H1 (cell line): ENCODE data around the gene LRRC27. TPM values are rescaled to one million over a fixed set of nuclear protein-coding genes. Genes with fewer than 3 reads are reported as not detected.

Source experiments
- CTCF ChIA-PET: fragments of 300-600 bp; sonication (Branson Sonifier 250); formaldehyde crosslinking; loops from one replicate; lab custom pipeline; 2021; ENCODE audit not compliant: partially characterized antibody; lab: Charles Lee
- POLR2A ChIA-PET: fragments of 300-600 bp; sonication (Branson Sonifier 250); formaldehyde crosslinking; loops from one replicate; lab custom pipeline; 2021; ENCODE audit warnings: inconsistent platforms; ENCODE audit not compliant: partially characterized antibody; lab: Charles Lee
- DNase-seq, 2 experiments: peaks; one replicate each; pipeline versions ENCODE4 v3.0.0 to v3.0.0-alpha.2; 2010 to 2022; ENCODE audit warnings: low spot score in 2 of 2, low read depth in 1 of 2, mixed read lengths in 1 of 2
- FAIRE-seq: peaks from 2 replicates; lab custom pipeline; 2011; peaks lifted over from hg19 to GRCh38; lab: Jason Lieb, UNC
- H2AFZ ChIP-seq: 2 replicates; pipeline ENCODE4 v1.8.1; 2012; ENCODE audit warnings: low read length, inconsistent platforms
- H2AK5ac ChIP-seq: 2 replicates; pipeline ENCODE4 v1.6.1; 2013; ENCODE audit warnings: low read depth, low read length
- H2BK120ac ChIP-seq: replicated peaks from 2 replicates; pipeline ENCODE3; 2013; ENCODE audit warnings: low read depth, low read length, inconsistent platforms
- H2BK12ac ChIP-seq: 2 replicates; pipeline ENCODE4 v1.6.1; 2013; ENCODE audit warnings: low read depth, low read length
- H2BK15ac ChIP-seq: 2 replicates; pipeline ENCODE4 v1.6.1; 2013; ENCODE audit warnings: low read length
- H2BK20ac ChIP-seq: 2 replicates; pipeline ENCODE4 v1.6.1; 2013; ENCODE audit warnings: low read length
- H2BK5ac ChIP-seq: 2 replicates; pipeline ENCODE4 v1.6.1; 2013; ENCODE audit warnings: low read depth, low read length
- H3K14ac ChIP-seq: 2 replicates; pipeline ENCODE4 v1.6.1; 2013; ENCODE audit warnings: inconsistent platforms; ENCODE audit not compliant: insufficient read length
- H3K18ac ChIP-seq: 2 replicates; pipeline ENCODE4 v1.6.1; 2013; ENCODE audit warnings: low read length; ENCODE audit errors: extremely low read depth
- H3K23ac ChIP-seq: 2 replicates; pipeline ENCODE4 v1.6.1; 2013; ENCODE audit warnings: inconsistent platforms; ENCODE audit not compliant: insufficient read length
- H3K23me2 ChIP-seq: 2 replicates; pipeline ENCODE4 v1.6.1; 2013; ENCODE audit warnings: low read depth, low read length
- H3K27ac ChIP-seq: 2 replicates; pipeline ENCODE4 v1.6.1; 2011; ENCODE audit warnings: low read depth, low read length, inconsistent platforms
- H3K27me3 ChIP-seq, 4 experiments: replicated peaks in 1 of 4; 1 replicate in 1 of 4; 2 replicates in 3 of 4; pipeline versions ENCODE4 v1.6.1 to v1.8.1; 2011 to 2013; ENCODE audit warnings: low read length in 3 of 4, mild to moderate bottlenecking in 3 of 4, inconsistent platforms in 2 of 4, mixed read lengths in 2 of 4, moderate library complexity in 1 of 4; ENCODE audit not compliant: control insufficient read depth in 3 of 4, insufficient read depth in 3 of 4; ENCODE audit errors: extremely low read depth in 1 of 4
- H3K36me3 ChIP-seq, 4 experiments: 2 replicates each; pipeline versions ENCODE4 v1.6.1 to v1.8.1; 2011 to 2013; ENCODE audit warnings: mild to moderate bottlenecking in 4 of 4, low read length in 3 of 4, moderate library complexity in 2 of 4, control low read depth in 1 of 4, inconsistent platforms in 1 of 4; ENCODE audit not compliant: insufficient read depth in 4 of 4, control insufficient read depth in 2 of 4
- H3K4ac ChIP-seq: replicated peaks from 2 replicates; pipeline ENCODE3; 2013; ENCODE audit warnings: low read length, low read depth, mixed read lengths, inconsistent platforms; ENCODE audit not compliant: insufficient read length
- H3K4me1 ChIP-seq, 4 experiments: replicated peaks in 1 of 4; 1 replicate in 1 of 4; 2 replicates in 3 of 4; pipeline versions ENCODE4 v1.6.1 to v1.8.1; 2011 to 2013; ENCODE audit warnings: low read length in 3 of 4, inconsistent platforms in 2 of 4, mixed read lengths in 1 of 4; ENCODE audit not compliant: insufficient read depth in 4 of 4, control insufficient read depth in 3 of 4
- H3K4me2 ChIP-seq, 2 experiments: 2 replicates each; pipeline versions ENCODE4 v1.6.1 to v1.8.1; 2011 to 2013; ENCODE audit warnings: low read depth in 2 of 2, low read length in 2 of 2, control low read depth in 1 of 2, inconsistent platforms in 1 of 2, mild to moderate bottlenecking in 1 of 2; ENCODE audit not compliant: insufficient read depth in 1 of 2
- H3K4me3 ChIP-seq, 4 experiments: fragments of 200-600, 300-600 bp in 1 of 4; sonication (generic), shearing (Covaris generic), sonication (Bioruptor Twin) in 1 of 4; 2 replicates each; pipeline versions ENCODE4 v1.5.1 to v1.8.1; 2011 to 2016; ENCODE audit warnings: low read length in 4 of 4, low read depth in 3 of 4, control low read depth in 2 of 4, inconsistent platforms in 2 of 4, mild to moderate bottlenecking in 2 of 4, mixed read lengths in 1 of 4, moderate library complexity in 1 of 4; ENCODE audit not compliant: insufficient read depth in 2 of 4; ENCODE audit errors: extremely low read depth in 1 of 4
- H3K56ac ChIP-seq: replicated peaks from 2 replicates; pipeline ENCODE3; 2013; ENCODE audit warnings: low read depth, mild to moderate bottlenecking, mixed read lengths, low read length, inconsistent platforms; ENCODE audit not compliant: insufficient read length
- H3K79me1 ChIP-seq: 2 replicates; pipeline ENCODE4 v1.6.1; 2013; ENCODE audit warnings: low read depth, low read length, control low read depth
- H3K79me2 ChIP-seq, 2 experiments: 2 replicates each; pipeline versions ENCODE4 v1.6.1 to v1.8.1; 2012 to 2013; ENCODE audit warnings: low read length in 2 of 2, mild to moderate bottlenecking in 2 of 2, inconsistent platforms in 1 of 2; ENCODE audit not compliant: insufficient read depth in 2 of 2, control insufficient read depth in 1 of 2
- H3K9ac ChIP-seq, 4 experiments: replicated peaks in 1 of 4; 1 replicate in 1 of 4; 2 replicates in 3 of 4; pipeline versions ENCODE4 v1.6.1 to v1.8.1; 2011 to 2013; ENCODE audit warnings: low read depth in 3 of 4, low read length in 3 of 4, control low read depth in 2 of 4, mild to moderate bottlenecking in 2 of 4, moderate library complexity in 2 of 4, inconsistent platforms in 1 of 4; ENCODE audit errors: extremely low read depth in 1 of 4
- H3K9me3 ChIP-seq, 2 experiments: 2 replicates each; pipeline versions ENCODE4 v1.6.1 to v1.8.1; 2012 to 2013; ENCODE audit warnings: mild to moderate bottlenecking in 2 of 2, moderate library complexity in 2 of 2, control low read depth in 1 of 2, inconsistent platforms in 1 of 2, low read depth in 1 of 2, low read length in 1 of 2, mixed read lengths in 1 of 2; ENCODE audit not compliant: insufficient read depth in 2 of 2
- H4K20me1 ChIP-seq, 2 experiments: replicated peaks in 1 of 2; 2 replicates each; pipeline versions ENCODE3 to v1.8.1; 2011 to 2013; ENCODE audit warnings: inconsistent platforms in 2 of 2, low read length in 2 of 2, mild to moderate bottlenecking in 1 of 2; ENCODE audit not compliant: insufficient read depth in 2 of 2, control insufficient read depth in 1 of 2
- H4K5ac ChIP-seq: 2 replicates; pipeline ENCODE4 v1.6.1; 2013; ENCODE audit warnings: low read length, low read depth, mixed read lengths, inconsistent platforms; ENCODE audit not compliant: insufficient read length
- H4K8ac ChIP-seq: 2 replicates; pipeline ENCODE4 v1.8.0; 2013; ENCODE audit warnings: mild to moderate bottlenecking, moderate library complexity, low read length, inconsistent platforms; ENCODE audit not compliant: insufficient read depth; ENCODE audit errors: extremely low read depth
- H4K91ac ChIP-seq: replicated peaks from 2 replicates; pipeline ENCODE3; 2013; ENCODE audit warnings: low read length, mixed read lengths, inconsistent platforms; ENCODE audit not compliant: insufficient read length
- HDAC6 ChIP-seq: IDR thresholded peaks from one replicate; pipeline ENCODE4 v1.7.1; 2012; ENCODE audit warnings: low read depth, mild to moderate bottlenecking, inconsistent platforms, low read length, moderate library complexity
- JUN ChIP-seq: IDR thresholded peaks from 2 replicates; pipeline ENCODE4 v1.6.1; 2011; ENCODE audit warnings: low read depth, mild to moderate bottlenecking, improper control_type of control experiment, low read length
- RNF2 ChIP-seq: fragments of 200-900, 300-1000 bp; sonication (generic); IDR thresholded peaks from 2 replicates; pipeline ENCODE4 v1.7.1; 2016; ENCODE audit warnings: borderline replicate concordance, low read depth, mild to moderate bottlenecking, antibody characterized with exemption, low read length; ENCODE audit not compliant: poor library complexity, severe bottlenecking; ENCODE audit errors: missing control alignments
- SIRT6 ChIP-seq: IDR thresholded peaks from one replicate; pipeline ENCODE4 v1.7.1; 2012; ENCODE audit warnings: low read length, inconsistent platforms
- WGBS, 2 experiments: shearing (Covaris generic) in 1 of 2; methylation state at CpG; one replicate each; pipeline versions ENCODE4 v1.1.6 to v1.1.7; 2013 to 2015; ENCODE audit warnings: low lambda C conversion rate in 2 of 2, mixed read lengths in 2 of 2, inconsistent platforms in 1 of 2, low coverage in 1 of 2, missing lambda C conversion rate in 1 of 2; ENCODE audit not compliant: insufficient replicate concordance in 2 of 2, insufficient coverage in 1 of 2, insufficient read length in 1 of 2; ENCODE audit errors: extremely low coverage in 1 of 2, missing lambda C conversion rate in 1 of 2; 5-methylcytosine and 5-hydroxymethylcytosine counted together
- polyA plus RNA-seq, 7 experiments: library from polyadenylated mRNA; depleted of rRNA in 3 of 7; stranded (reverse) in 5 of 7; unstranded in 2 of 7; fragments of >200 nt in 5 of 7; fragments of 200-250 nt in 2 of 7; gene quantifications; 1 replicate in 5 of 7; 2 replicates in 1 of 7; 4 replicates in 1 of 7; pipeline versions ENCODE4 v1.2.1 to v1.2.3, GENCODE V29; 2011 to 2013; ENCODE audit warnings: missing spikeins in 2 of 7, mixed read lengths in 2 of 7
- total RNA-seq: library from RNA; stranded (reverse); fragmentation: NEBNext Ultra II Directional; extraction: Animal tissue kit (Norgen Biotek cat#: 25700); gene quantifications from 2 replicates; pipeline ENCODE4 v1.2.1, GENCODE V29; 2021

LRRC27 gene
- total and polyA plus RNA-seq, 2 of the 8 experiments (the other 6 are each of a cell fraction or from before 2014, with no cell fraction given) = 1.2 to 3.8 TPM

GRCh38 chr10:132368391-132368790 lies 36.4 kb downstream of the LRRC27 start:
- Histone ChIP-seq H4K8ac (no peak overlapping the region), H3K4me3 (no peak overlapping the region), H3K23ac (no peak overlapping the region), H3K4me1 (peaks cover 0 to 7% (median 1%) of the 10 kb centered on the region in 4 experiments; a peak in 3 of 7 replicates), H3K79me2 (no peaks in the 10 kb centered on the region), H3K14ac (no peak overlapping the region), H2BK5ac (no peak overlapping the region), H4K91ac (no peak overlapping the region), H3K4ac (no peak overlapping the region), H3K27ac (no peak overlapping the region), H2BK15ac (no peak overlapping the region), H2AK5ac (no peak overlapping the region), H2BK20ac (no peak overlapping the region), H4K20me1 (peaks cover 0 to 5% of the 10 kb centered on the region in 2 experiments), H3K56ac (no peak overlapping the region), H2AFZ (no peak overlapping the region), H2BK12ac (no peak overlapping the region), H3K4me2 (no peak overlapping the region), H3K9me3 (peaks cover 0 to 2% of the 10 kb centered on the region in 2 experiments; a peak in 1 of 4 replicates), H3K23me2 (peaks cover 7% of the 10 kb centered on the region; the same call in 1 of the 2 replicates), H3K27me3 (peaks cover 0 to 2% (median 0%) of the 10 kb centered on the region in 4 experiments; a peak in 1 of 7 replicates), H2BK120ac (no peak overlapping the region), H3K9ac (no peak overlapping the region), H3K36me3 (no peaks in the 10 kb centered on the region; a peak in 1 of 8 replicates), H3K18ac (no peak overlapping the region), H4K5ac (no peak overlapping the region), H3K79me1 (no peaks in the 10 kb centered on the region)
- no peak for FAIRE-seq
- no peak for DNase-seq
- POLR2A ChIA-PET = no interaction called here
- TF ChIP-seq RNF2 (no peak), SIRT6 (no peak), JUN (no peak), HDAC6 (no peak)
- 95% methylated on average over 4 of the region's 4 CpGs; no CpG with 5 or more reads in 1 of the 2 experiments for WGBS, 2 experiments
- CTCF ChIA-PET = interaction anchor here (0.8 to 2.5 kb wide), 3 partner anchors 7 to 118 kb away, joined by 3 to 10 read pairs (median 3); no protein-coding TSS in a partner anchor
